Kidney (tissue), 14 donors: ENCODE data around the gene MAPKAP1. TPM values are rescaled to one million over a fixed set of nuclear protein-coding genes. Genes with fewer than 3 reads are reported as not detected.

Source experiments
- DNase-seq, 5 donors: peaks; one replicate each; pipeline ENCODE4 v3.0.0-alpha.2; 2013 to 2020
- FAIRE-seq: peaks from 2 replicates; lab custom pipeline; 2012; peaks lifted over from hg19 to GRCh38; lab: Jason Lieb, UNC
- H3K27ac ChIP-seq, 2 donors: one replicate each; pipeline ENCODE4 v1.7.0; 2013; ENCODE audit warnings: low read depth in 2 of 2, low read length in 2 of 2, inconsistent platforms in 1 of 2
- H3K27me3 ChIP-seq: one replicate; pipeline ENCODE4 v1.7.1; 2013; ENCODE audit warnings: low read length, inconsistent platforms; ENCODE audit not compliant: control insufficient read depth, insufficient read depth
- H3K36me3 ChIP-seq, 3 donors: one replicate each; pipeline versions ENCODE4 v1.7.0 to v1.7.1; 2013; ENCODE audit warnings: low read length in 3 of 3, control low read depth in 1 of 3, inconsistent platforms in 1 of 3; ENCODE audit not compliant: insufficient read depth in 3 of 3, control insufficient read depth in 2 of 3
- H3K4me1 ChIP-seq, 3 donors: one replicate each; pipeline versions ENCODE4 v1.7.0 to v1.7.1; 2013; ENCODE audit warnings: low read length in 3 of 3, inconsistent platforms in 1 of 3, low read depth in 1 of 3; ENCODE audit not compliant: control insufficient read depth in 2 of 3, insufficient read depth in 2 of 3
- H3K4me3 ChIP-seq, 3 donors: one replicate each; pipeline versions ENCODE4 v1.7.0 to v1.8.1; 2013; ENCODE audit warnings: low read length in 3 of 3, control low read depth in 1 of 3, inconsistent platforms in 1 of 3
- H3K9ac ChIP-seq, 3 donors: one replicate each; pipeline versions ENCODE4 v1.7.0 to v1.7.1; 2013; ENCODE audit warnings: low read length in 3 of 3, control low read depth in 1 of 3, inconsistent platforms in 1 of 3
- H3K9me3 ChIP-seq, 3 donors: one replicate each; pipeline versions ENCODE4 v1.7.0 to v1.7.1; 2013; ENCODE audit warnings: low read length in 3 of 3, control low read depth in 1 of 3, inconsistent platforms in 1 of 3; ENCODE audit not compliant: control insufficient read depth in 2 of 3, insufficient read depth in 1 of 3
- intact Hi-C: fragments of 100-400 bp; cut with DNase I; formaldehyde crosslinking; loops from one replicate; pipeline ENCODE4 v1.11.1; 2022
- polyA plus RNA-seq: library from polyadenylated mRNA; stranded (reverse); fragments of 350-450 nt; fragmentation: Illumina TruSeq; extraction: RNeasy Lipid Tissue Mini Kit (QIAGEN cat#74804); gene quantifications from one replicate; pipeline ENCODE4 v1.2.3, GENCODE V29; 2014; ENCODE audit warnings: low read depth, low replicate concordance; ENCODE audit not compliant: insufficient read depth
- total RNA-seq: library from RNA; stranded (reverse); fragmentation: NEBNext Ultra II Directional; extraction: Animal tissue kit (Norgen Biotek cat#: 25700); gene quantifications from one replicate; pipeline ENCODE4 v1.2.1, GENCODE V29; 2021
- TF ChIP-seq, protein P1 (sequence below): IDR thresholded peaks from 3 replicates; pipeline ENCODE4 v1.5.1; 2012; ENCODE audit warnings: mild to moderate bottlenecking, moderate library complexity, borderline replicate concordance; ENCODE audit not compliant: insufficient read depth; ENCODE audit errors: extremely low read depth
- donor health status: control.
- donor health status: control.
- donor health status: control.
- donor health status: control.
- donor health status: control.
- donor health status: DM: yes; HTN: yes; CAD: no.
- donor health status: Normal renal cell carcinoma (clear cell type).

Gene MAPKAP1
- total and polyA plus RNA-seq, 2 donors from 2014 or later = 70.5 to 99.4 TPM

DNA sequence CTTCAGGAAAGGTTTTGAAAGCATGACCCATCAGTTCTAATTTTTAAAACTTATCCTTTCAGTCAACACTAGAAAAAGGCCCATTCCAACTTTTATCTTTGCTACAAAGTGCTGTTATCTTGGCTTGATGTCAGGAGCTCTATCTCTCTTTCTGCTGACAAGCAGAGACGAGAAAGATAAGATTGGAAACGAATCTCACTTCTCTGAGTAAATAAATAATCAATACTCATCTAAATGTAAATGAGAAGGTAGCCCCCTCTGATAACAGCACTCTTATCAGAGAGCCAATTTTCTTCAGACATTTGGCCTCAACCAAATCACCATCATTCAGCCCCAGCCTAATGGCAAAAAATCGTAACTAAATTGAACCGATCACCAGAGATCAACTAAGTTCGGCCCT, 191.7 kb downstream of the MAPKAP1 start:
- H3K9me3 ChIP-seq = no peaks in the 10 kb centered on the region
- no peak overlapping the region for H3K27ac ChIP-seq
- TF ChIP-seq, protein P1, sequence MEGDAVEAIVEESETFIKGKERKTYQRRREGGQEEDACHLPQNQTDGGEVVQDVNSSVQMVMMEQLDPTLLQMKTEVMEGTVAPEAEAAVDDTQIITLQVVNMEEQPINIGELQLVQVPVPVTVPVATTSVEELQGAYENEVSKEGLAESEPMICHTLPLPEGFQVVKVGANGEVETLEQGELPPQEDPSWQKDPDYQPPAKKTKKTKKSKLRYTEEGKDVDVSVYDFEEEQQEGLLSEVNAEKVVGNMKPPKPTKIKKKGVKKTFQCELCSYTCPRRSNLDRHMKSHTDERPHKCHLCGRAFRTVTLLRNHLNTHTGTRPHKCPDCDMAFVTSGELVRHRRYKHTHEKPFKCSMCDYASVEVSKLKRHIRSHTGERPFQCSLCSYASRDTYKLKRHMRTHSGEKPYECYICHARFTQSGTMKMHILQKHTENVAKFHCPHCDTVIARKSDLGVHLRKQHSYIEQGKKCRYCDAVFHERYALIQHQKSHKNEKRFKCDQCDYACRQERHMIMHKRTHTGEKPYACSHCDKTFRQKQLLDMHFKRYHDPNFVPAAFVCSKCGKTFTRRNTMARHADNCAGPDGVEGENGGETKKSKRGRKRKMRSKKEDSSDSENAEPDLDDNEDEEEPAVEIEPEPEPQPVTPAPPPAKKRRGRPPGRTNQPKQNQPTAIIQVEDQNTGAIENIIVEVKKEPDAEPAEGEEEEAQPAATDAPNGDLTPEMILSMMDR = no peak
- no peak overlapping the region for H3K4me3 ChIP-seq
- no peak for FAIRE-seq
- peaks cover 0 to under 1% (median 0%) of the 10 kb centered on the region in 3 donors for H3K36me3 ChIP-seq
- H3K9ac ChIP-seq = no peak overlapping the region
- intact Hi-C loops = no loop called here
- no peak for DNase-seq
- no peaks in the 10 kb centered on the region for H3K27me3 ChIP-seq
- H3K4me1 ChIP-seq = peaks cover 0 to 9% (median 4%) of the 10 kb centered on the region in 3 donors

DNA sequence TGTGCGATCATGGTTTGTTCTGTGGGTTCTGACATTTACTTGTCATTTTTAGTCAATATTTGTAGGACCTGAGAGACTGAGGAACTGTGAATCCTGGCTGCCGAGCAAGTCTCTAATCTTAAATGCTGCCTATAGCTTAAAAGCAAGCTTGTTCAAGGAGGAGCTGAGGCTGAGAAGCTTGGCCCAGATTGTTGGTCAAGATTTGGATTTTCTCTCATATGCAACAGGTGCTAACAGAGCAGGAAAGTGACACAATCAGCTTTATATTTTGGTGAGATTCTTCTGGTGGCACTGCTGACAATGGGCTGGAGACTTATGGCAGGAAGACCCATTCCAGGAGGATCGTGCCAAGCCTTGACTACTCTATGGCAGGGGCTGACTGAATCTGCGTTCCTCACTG, 192.5 kb downstream of the MAPKAP1 start:
- FAIRE-seq = no peak
- Histone ChIP-seq H3K4me1 (peaks cover 0 to 9% (median 6%) of the 10 kb centered on the region in 3 donors), H3K9ac (no peak overlapping the region), H3K27ac (no peak overlapping the region), H3K4me3 (no peak overlapping the region), H3K27me3 (no peaks in the 10 kb centered on the region), H3K36me3 (no peaks in the 10 kb centered on the region), H3K9me3 (no peaks in the 10 kb centered on the region)
- no peak for DNase-seq
- intact Hi-C loops = no loop called here
- TF ChIP-seq, protein P1 = no peak

DNA sequence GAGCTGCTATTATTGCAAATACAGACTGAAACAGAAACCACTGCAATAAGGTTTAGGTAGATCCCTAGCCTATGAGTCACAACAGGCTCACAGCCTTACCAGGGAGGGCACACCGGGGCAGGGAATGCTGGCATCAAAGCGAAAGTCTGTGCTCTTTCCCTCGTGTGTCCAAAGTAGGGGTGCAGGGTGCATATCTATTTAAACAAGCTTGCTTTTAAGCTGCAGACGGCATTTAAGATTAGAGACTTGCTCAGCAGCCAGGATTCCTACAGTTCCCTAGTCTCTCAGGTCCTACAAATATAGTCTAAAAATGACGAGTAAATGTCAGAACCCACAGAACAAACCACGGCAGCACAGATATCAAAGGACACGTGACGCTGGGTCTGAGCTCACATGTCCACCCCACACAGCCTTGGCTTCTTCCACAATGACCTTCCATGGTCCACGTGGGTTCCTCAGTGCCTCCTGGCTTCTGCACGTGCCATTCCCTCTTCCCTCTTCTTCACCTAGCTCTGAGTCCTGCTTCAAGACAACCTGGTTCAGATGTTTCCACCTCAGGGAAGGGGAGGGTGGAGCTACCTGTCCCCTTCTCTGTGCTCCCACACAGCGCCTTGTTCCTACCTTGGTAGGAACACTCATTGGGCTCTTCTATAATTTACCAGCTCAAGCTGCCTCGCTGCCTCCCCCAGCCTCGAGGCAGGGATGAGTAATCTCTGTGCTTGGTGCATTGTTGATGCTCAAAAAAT, 193.2 kb downstream of the MAPKAP1 start:
- no peaks in the 10 kb centered on the region for H3K9me3 ChIP-seq
- no peak overlapping the region for H3K9ac ChIP-seq
- H3K27ac ChIP-seq = peak overlapping the region in 1 of 2 donors; percentile 62
- TF ChIP-seq, protein P1 = no peak
- peaks cover 0 to 9% (median 8%) of the 10 kb centered on the region in 3 donors for H3K4me1 ChIP-seq
- H3K36me3 ChIP-seq = no peaks in the 10 kb centered on the region
- DNase-seq (peak in 1 of 5 donors; percentile 73), FAIRE-seq (no peak)
- peak overlapping the region in 2 of 3 donors; percentile 17 to 58 for H3K4me3 ChIP-seq
- H3K27me3 ChIP-seq = no peaks in the 10 kb centered on the region
- intact Hi-C loops = no loop called here

DNA sequence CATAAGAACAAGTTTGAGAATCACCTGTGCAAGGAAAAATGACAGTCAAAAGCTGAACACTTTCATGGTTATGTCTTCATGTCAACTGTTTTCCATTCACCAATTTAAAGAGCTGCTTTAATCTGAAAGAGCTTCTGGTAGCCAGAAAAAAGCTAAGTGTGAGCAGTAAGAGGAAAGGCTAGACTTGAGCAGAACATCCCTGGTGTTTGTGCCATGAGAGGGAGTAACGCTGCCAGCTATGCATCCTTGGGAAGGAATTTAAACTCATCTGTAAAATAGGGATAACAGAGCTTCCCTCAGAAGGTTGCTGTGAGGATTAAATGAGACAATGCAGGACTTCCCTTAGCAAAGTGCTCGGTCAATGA, 193.7 kb downstream of the MAPKAP1 start:
- H3K36me3 ChIP-seq = no peaks in the 10 kb centered on the region
- intact Hi-C loops = no loop called here
- FAIRE-seq (no peak), DNase-seq (no peak)
- TF ChIP-seq, protein P1 = no peak
- no peak overlapping the region for H3K9ac ChIP-seq
- peak overlapping the region in 1 of 2 donors; percentile 62 for H3K27ac ChIP-seq
- H3K4me1 ChIP-seq = peaks cover 0 to 9% (median 8%) of the 10 kb centered on the region in 3 donors
- H3K27me3 ChIP-seq = no peaks in the 10 kb centered on the region
- H3K4me3 ChIP-seq = peak overlapping the region in 1 of 3 donors; percentile 58
- H3K9me3 ChIP-seq = no peaks in the 10 kb centered on the region
